Smooth muscle cell of the umbilical artery (primary cell): ENCODE results near the gene BNC2. TPM values are rescaled to one million over a fixed set of nuclear protein-coding genes. Genes with fewer than 3 reads are reported as not detected.

Experiments
- total RNA-seq: library from RNA; depleted of rRNA; stranded (reverse); fragments of >200 nt; gene quantifications from 2 replicates; pipeline ENCODE4 v1.2.3, GENCODE V29; 2014

Gene BNC2
- 20.6 and 30.3 TPM in 2 replicates for total RNA-seq

DNA sequence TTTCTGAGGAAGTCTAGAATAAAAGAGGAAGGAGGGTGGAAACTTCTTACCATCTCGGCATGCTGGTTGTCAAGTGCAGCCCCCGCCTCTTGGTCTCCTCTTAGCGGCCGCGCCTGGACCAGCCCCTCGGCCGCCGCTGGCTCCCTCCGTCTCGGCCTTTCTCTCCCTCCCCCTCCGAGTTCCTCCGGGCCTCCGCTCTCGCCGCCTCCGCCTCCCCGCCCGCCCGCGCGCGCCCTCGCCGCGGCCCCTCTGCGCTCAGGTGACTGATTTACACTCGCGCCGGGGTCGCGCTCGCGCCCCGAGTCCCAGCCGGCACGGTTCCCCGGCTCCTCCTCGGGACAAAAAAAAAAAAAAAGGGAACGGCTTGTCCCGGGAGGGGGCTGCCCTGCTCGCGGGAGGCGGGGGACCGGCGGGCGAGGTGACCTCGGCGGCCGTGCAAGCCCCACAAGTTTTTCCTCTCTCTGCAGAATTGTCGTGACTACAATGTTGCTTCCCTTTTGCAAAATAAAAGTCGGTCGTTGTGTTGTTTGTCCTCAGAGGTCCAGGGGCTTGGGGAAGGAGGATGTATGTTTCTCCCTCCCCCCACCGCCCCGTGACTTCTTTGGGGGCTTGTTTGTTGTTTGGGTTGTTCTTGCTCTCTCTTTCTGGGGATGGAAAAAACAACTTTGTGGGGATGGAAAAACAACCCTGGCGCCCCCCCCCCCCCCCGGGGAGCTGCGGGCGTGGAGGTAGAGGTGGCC is at the start of gene BNC2:
Gene BNC2, minus strand, starts transcription at position 75 of the 740 bp plus-strand sequence. Its CDS starts 22 bp downstream, at position 53.

